Bone marrow (tissue), 2 donors: ENCODE results near the gene PRRT2.
A peak's percentile ranks its signal among the peaks of the same experiment; 100 is the strongest.
"Not testable (repeated sequence)": the region's sequence is repeated elsewhere in the genome, so short reads cannot be mapped to it uniquely, and the experiment has no call there.

Experiments
- DNase-seq, 2 donors: peaks; one replicate each; lab custom pipeline; 2025; lab: John Stamatoyannopoulos, UW

PRRT2 gene

DNA sequence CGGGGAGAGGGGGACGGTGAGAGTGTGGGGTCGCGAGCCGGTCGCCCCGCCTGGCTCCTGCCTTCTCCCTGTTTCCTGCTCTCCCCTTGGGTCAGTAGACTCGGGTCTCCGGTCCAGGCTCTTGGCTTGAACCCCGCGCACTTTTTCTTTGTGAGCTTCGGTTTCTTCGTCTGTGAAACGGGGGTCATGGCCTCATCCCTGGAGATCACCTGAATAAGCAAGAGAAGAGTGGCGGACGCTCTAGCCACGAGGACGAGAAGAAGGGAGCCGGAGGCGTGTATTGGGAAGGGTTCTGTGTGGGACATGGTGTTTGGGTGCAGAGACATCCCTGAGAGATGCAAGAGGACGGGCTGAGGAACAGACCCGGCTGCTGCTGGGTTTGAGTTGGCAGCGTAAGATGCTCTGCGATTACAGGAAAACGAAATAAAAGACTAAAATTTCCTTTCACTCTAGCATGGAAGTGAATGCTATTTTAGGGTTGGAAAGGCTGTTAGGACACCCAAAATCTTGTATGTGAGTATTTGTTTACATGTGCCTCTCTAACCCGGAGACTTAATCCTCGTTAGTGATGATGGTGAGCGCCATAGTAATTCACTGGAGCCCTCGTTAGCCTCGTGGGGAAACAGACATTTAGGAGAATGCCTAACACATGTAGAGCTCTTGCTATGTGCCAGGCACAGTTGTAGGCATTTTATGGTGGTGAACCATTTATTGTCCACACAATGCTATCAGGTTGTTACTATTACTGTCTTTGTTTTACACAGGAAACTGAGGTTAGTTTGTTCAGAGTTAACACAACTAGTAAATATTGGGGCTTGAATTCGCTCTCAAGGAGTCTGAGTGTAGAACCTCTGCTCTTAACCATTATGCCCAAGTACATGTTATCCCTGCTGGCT is 20.8 kb upstream of the PRRT2 start:
- no peak for DNase-seq

DNA sequence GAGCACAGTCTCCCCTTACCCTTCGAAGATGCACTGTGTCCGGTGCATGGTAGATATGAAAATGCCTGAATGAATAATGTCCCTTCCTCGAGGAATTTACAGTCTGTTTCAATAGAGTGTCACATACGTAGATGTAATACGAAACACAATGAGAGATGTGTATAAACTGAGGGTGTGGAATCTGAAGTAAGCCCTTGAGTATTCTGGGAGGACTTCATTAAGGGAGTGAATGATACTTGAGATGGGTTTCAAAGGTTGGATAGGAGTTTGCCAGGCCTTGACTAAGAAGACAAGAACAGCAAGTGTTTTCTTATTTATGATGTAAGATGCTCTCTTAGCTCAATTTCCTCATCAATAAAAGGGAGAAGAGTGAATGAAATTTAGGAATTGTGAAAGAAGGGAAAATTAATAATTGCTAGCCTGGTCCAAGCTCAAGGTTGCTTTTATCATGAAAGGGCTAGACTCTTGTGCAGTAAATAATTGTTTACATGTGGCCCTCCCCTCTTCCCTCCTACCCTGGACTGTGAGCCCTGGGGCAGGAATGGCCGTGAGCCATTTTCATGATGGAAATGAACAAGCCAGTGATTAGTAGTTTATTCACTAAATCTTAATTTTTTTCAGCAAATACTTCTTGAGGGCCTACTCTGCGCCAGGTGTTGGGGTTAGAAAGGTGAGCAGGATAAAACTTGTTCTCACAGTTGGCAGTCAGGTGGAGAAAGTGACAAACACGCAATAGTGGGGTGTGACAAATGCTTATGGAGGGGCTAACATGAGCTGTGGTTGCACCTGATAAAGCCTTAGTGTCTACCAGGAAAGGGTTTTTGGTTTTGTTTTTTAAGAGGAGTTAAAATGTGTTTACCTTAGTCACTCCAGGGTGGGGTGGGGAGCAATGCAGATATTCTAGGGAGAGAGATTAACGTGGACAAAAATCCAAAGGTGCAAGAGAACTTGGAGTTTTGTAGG is 19.9 kb upstream of the PRRT2 start:
- no peak for DNase-seq

DNA sequence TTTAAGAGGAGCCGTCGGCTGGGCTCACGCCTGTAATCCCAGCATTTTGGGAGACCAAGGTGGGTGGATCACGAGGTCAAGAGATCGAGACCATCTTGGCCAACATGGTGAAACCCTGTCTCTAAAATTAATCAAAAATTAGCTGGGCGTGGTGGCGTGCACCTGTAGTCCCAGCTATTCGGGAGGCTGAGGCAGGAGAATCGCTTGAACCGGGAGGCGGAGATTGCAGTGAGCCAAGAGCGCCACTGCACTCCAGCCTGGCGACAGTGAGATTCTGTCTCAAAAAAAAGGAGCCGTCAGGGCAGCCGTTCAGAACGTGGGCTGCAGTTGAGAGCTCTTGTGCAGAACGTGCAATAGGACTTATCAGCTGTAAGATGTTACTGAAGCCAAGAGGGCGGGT is 18.8 kb upstream of the PRRT2 start:
- not testable (repeated sequence) for DNase-seq

DNA sequence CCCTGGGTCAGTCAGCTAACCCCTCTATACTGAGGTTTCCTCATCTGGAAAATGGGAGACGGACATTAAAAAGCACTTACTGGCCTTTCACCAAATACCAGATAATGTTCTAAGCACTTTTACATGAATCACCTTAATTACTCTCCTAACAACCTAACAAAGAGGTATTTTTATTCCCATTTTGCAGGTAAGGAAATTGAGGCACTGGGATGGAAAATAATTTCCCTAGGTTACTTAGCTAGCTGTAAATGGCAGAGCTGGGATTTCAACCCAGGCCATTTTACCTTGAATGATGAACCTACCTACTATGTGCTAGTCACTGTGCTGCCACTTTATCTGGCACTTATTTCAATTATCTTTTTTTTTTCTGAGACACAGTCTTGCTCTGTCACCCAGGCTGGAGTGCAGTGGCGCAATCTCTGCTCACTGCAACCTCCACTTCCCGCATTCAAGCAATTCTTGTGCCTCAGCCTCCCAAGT is 17.7 kb upstream of the PRRT2 start:
- DNase-seq: no peak

DNA sequence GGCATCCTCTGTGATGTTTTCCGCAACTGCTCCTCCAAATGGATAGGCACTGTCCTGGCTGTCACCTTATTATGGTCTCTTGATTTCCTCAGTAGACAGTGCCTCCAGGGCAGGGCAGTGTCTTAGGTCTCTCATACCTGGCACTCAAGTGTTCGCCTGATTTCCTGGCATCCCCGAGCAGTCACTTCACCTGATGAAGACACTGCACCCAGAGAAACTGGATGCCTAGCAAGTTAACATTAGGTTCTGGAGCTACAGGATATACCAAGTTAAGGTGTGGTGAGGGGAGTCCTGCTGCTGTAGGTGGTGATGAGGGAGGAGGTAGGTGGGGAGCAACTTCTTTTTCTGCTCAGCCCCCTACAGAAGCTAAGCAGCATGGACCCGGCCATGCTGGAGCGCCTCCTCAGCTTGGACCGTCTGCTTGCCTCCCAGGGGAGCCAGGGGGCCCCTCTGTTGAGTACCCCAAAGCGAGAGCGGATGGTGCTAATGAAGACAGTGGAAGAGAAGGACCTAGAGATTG is 9.5 kb upstream of the PRRT2 start:
- DNase-seq: no peak

DNA sequence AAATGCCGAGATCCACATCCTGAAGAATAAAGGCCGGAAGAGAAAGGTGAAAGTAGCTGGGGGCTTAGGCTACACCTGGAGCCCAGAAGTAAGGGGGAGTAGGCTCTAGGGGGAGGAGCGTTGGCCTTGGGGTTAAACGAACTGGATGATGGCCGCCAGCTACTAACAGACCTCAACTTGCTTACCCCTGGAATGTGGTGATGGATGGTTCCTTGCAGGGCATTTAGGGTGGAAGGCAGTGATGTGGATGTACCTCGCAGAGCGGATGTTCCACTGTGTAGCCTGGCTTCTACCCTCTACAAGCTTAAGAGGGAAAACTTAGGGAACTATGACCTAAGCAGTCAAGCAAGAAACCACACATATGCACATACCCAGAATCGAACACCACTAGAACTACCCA is 8.0 kb upstream of the PRRT2 start:
- DNase-seq: no peak

DNA sequence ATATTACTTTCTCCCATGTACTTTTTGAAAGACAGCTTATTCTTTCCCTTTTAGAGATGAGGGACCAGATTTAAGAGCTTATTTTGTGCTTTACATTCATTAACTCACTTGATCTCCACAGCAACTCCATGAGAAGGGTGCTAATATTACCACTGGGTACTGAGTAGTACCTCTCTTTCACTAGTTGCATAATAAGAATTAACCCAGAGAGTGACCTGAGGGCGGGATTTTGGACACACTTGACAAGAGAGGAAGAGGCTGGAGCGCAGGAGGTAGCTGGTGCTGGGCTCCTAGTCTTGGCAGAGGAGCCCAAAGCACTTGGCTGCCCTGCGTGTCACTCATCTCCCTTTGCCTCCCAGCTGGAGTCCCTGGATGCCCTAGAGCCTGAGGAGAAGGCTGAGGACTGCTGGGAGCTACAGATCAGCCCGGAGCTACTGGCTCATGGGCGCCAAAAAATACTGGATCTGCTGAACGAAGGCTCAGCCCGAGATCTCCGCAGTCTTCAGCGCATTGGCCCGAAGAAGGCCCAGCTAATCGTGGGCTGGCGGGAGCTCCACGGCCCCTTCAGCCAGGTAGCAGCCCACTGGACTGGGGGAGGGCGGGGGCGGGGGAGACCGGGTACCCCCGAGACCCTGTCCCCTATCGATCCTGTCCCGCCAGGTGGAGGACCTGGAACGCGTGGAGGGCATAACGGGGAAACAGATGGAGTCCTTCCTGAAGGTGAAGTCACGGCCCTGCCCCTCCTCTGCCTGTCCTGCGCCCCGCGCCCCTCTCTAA is 7.3 kb upstream of the PRRT2 start:
- no peak for DNase-seq

DNA sequence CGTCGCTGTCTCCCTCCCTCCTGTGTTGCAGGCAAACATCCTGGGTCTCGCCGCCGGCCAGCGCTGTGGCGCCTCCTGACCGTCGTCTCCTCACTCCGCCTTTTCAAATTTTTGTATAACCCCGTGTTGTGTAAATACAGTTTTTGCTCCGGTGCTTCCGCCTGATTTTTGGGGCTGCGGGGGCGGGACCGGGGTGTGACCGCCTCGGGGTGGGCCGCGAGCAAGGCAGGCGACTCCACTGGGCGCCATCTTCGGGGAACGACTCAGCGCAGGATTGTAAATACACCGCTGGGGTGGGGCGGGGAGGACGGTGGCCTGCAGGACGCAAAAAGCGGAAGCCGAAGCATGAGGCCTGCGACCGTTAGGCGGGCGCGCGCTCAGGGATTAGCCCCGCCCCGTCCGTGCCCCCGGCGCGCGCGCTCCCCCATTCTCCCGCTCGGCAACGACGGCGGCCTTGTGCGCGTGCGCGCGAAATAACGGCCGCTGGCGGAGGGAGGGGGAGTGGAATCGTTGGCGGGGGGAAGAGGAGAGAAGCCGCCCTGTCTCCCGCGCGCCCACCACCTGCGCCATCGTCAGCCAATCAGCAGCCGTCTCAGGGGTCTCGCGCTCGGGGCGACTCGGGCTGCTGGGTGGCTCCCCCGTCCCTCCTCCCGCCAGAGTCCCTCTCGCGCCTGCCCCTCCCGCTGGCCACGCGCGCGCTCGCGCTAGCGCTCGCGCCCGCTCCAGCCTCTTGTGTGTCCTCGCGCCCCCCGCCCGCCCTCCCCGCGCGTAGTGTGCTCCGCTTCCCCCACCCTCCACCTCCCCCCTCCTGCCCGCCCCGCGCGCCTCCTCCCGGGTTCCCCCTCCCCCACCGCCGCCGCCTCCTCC is 6.5 kb upstream of the PRRT2 start:
- peak; percentile 90 to 93 for DNase-seq

DNA sequence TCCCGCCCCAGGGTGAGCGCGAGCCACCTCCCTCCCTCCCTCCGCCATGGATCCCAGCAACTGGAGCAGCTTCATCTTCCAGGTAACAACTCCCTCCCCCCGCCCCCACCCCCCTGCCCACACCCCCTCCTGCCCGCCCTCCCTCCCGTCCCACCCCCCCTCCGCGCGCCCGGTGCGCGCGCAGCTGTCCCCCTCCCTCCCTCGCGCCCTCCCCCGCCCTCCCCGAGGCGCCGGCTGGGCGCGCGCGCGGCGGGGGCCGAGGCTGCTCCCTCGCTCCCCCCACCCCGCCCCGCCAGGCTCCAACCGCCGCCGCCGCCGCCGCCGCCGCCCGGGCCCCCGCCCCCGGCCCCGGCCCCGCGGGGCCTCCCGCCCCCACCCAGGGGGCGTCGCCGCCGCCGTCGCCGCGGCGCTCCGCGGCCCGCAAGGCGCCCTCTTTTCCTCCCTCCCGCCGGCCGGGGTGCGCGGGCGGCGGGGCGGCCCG is 5.9 kb upstream of the PRRT2 start, which contains the start of gene MAZ:
MAZ (plus strand) TSS at position 431 of the 481 bp plus-strand sequence. CDS start 173 bp downstream, outside the sequence.
- DNase-seq: no peak

DNA sequence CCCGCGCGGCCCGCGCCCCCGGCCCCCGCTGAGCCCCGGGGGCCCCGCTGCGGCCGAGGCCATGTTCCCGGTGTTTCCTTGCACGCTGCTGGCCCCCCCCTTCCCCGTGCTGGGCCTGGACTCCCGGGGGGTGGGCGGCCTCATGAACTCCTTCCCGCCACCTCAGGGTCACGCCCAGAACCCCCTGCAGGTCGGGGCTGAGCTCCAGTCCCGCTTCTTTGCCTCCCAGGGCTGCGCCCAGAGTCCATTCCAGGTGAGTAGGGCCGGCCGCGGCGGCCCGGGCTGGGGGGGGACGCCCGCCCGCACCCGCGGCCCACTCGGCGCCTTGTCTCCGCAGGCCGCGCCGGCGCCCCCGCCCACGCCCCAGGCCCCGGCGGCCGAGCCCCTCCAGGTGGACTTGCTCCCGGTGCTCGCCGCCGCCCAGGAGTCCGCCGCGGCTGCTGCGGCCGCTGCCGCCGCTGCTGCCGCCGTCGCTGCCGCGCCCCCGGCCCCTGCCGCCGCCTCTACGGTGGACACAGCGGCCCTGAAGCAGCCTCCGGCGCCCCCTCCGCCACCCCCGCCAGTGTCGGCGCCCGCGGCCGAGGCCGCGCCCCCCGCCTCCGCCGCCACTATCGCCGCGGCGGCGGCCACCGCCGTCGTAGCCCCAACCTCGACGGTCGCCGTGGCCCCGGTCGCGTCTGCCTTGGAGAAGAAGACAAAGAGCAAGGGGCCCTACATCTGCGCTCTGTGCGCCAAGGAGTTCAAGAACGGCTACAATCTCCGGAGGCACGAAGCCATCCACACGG is 5.2 kb upstream of the PRRT2 start:
- no peak for DNase-seq

DNA sequence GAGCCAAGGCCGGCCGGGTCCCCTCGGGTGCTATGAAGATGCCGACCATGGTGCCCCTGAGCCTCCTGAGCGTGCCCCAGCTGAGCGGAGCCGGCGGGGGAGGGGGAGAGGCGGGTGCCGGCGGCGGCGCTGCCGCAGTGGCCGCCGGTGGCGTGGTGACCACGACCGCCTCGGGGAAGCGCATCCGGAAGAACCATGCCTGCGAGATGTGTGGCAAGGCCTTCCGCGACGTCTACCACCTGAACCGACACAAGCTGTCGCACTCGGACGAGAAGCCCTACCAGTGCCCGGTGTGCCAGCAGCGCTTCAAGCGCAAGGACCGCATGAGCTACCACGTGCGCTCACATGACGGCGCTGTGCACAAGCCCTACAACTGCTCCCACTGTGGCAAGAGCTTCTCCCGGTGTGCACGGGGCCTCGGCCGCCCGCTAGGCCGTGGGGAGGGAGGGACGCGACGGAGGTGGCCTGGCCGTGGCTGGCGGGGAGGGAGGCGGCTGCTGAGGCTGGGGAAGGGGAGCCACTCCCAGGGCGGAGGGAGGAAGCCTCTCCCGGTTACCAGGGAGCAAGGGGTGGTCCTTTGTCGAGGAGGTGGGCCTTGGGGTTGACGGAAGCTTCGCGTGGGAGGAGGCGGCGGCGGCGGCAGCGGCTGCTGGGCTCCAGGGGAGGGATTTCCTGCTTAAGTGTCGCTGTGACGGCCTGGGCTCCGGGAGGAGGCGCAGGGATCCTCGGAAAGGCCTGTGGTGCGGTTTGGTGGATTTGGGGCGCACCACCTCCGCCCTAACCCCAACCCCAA is 4.4 kb upstream of the PRRT2 start:
- DNase-seq: peak; percentile 84 to 95

DNA sequence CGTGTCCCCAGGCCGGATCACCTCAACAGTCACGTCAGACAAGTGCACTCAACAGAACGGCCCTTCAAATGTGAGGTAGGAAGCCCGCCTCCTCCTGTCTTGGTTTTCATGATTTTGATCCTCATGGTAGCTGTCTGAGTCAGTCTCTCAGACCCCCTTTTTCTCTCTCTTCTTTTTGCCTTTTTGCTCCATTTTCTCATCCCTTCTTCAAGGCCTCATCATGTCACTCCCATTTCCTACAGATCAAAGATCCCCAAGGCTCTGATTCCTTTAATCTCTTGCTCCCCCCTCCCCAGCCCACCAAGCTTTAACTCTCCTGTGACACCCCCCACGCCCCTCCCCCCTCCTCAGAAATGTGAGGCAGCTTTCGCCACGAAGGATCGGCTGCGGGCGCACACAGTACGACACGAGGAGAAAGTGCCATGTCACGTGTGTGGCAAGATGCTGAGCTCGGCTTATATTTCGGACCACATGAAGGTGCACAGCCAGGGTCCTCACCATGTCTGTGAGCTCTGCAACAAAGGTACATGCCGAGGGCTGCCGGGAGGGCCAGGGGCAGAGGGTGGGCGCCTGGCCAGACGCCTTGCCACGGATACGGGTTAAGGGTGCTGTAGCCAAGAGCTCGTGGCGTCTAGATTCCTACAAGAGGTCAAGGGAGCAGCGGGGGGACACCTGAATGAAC is 3.6 kb upstream of the PRRT2 start:
- no peak for DNase-seq

DNA sequence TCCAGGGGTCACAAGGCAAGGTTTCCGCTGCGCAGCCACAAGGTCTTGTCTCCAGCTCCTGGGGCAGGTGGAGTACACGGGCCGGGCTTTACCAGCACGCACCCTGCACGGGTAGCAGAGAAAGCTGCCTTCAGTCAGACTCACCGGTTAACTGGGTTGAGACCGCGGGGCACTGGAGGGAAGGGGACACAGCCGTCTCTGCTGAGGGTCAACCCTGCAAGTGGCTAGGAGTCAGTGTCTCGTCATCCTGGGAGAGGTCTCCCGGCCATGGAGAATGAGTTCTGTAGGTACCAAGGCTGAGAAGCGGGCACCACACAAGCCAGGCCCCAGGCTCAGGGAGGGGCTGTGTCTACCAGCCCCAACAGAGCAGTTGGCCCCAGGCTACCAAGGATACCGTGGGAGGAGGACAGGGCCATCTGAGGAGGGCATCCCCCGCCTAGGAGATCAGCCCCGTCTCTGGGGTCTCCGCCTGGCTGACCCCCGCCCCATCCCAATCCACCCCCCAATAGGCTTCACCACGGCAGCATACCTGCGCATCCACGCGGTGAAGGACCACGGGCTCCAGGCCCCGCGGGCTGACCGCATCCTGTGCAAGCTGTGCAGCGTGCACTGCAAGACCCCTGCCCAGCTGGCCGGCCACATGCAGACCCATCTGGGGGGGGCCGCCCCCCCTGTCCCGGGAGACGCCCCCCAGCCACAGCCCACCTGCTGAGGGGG is 2.8 kb upstream of the PRRT2 start:
- no peak for DNase-seq

DNA sequence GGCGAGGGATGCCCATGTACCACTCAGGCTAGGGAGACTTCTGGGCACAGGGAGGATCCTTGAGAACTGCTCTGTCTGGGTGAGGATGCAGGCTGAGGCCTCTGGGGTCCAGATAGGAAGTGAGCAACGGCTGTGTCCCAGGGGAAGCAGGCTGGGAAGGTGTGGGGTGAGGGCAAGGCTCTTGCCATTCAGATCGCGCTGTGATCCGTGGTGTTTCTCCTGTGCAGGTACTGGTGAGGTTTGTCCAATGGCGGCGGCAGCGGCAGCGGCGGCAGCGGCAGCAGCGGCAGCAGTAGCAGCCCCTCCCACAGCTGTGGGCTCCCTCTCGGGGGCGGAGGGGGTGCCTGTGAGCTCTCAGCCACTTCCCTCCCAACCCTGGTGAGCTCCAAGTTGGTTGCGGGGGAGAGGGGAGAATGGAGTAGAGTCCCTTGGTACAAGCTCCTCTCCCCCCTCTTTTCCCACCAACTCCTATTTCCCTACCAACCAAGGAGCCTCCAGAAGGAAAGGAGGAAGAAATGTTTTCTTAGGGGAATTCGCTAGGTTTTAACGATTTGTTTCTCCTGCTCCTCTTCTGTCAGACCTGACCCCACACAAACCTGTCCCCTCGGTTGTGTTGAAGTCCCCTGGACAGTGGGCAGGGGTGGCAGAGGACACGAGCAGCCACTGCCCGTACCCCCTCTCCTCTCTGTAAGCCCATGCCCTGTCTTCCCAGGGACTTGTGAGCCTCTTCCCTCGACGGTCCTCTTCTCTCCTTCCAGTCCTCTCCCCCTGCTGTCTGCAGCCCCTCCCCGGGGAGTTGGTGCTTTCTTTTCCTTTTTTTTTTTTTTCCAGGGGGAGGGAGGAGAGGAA is 1.9 kb upstream of the PRRT2 start:
- DNase-seq: no peak

DNA sequence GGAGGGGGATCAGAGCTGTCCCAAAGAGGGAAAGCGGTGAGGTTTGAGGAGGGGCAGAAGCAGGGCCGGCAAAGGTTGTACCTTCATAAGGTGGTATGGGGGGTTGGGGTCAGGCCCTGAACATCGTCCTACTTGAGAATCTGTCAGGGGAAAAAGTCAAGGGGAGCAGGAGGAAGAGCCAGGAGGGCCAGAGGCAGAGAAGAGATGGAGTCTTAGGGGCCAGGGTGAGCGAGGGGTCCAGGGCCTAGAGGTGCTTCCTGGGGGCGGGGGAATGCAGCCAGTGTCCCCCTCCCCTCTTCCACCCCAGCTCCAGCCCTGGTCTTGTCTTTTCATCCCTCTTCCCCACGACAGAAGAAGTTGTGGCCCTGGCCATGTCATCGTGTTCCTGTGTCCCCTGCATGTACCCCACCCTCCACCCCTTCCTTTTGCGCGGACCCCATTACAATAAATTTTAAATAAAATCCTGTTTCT is 1.3 kb upstream of the PRRT2 start:
- DNase-seq: no peak

DNA sequence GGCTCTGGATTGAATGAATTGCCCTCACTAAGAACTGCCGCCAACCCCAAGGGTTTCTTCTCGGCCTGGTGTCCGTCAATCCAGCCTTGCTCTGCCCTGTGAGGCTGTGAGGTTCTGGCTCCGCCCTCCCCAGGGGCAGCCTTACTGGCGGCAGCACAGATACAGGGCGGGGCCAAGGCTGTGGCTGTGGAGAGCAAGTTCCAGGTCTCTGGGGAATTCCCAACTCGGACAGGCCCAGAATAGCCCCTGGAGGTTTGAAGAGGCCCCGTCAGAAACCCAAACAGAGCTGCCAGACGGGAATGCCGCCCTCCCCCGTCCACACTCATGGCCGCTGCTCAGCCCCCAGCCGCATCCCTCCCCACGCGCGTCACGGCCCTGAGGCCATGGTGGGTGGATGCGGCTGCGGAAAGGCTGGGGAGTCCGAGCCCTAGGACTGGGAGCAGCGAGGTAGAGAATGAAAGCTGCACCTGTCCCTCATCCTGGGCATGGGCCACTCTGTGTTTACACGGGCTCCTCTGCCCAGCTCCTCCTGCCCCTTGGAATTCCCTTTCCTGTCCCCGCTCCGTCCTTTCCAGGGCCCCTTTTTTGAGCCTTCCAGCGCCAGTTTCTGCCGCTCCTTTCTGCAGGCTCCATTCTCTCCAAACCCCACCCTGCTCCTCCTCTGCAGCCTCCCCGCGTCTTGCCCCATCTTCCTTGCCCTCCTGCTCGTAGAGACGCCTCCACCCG is 660 bp upstream of the PRRT2 start:
- peak in 1 of 2 donors; percentile 52 for DNase-seq
